GM12878 (cell line): ENCODE measurements around the gene BTG2.
A peak's percentile ranks its signal among the peaks of the same experiment; 100 is the strongest.

ENCODE experiments used
- CEBPB ChIP-seq, 2 experiments: fragments of 150-350 bp in 1 of 2; IDR thresholded peaks; 2 replicates each; pipeline ENCODE4 v1.6.1; 2012 to 2014; ENCODE audit warnings: low read depth in 2 of 2, low read length in 2 of 2, borderline replicate concordance in 1 of 2, inconsistent platforms in 1 of 2
- EZH2 ChIP-seq: IDR thresholded peaks from 2 replicates; pipeline ENCODE4 v1.6.1; 2012; ENCODE audit warnings: low read depth, mild to moderate bottlenecking, control low read depth, inconsistent platforms, low read length, borderline replicate concordance; ENCODE audit not compliant: control insufficient read depth
- HDAC2 ChIP-seq: fragments of 200-600 bp; sonication (generic); IDR thresholded peaks from 2 replicates; pipeline ENCODE4 v1.6.1; 2017
- YY1 ChIP-seq: IDR thresholded peaks from 2 replicates; pipeline ENCODE4 v1.6.1; 2011; ENCODE audit warnings: low read depth, mild to moderate bottlenecking, low read length
- ZNF274 ChIP-seq: IDR thresholded peaks from one replicate; pipeline ENCODE4 v1.8.0; 2011; ENCODE audit not compliant: insufficient read length, insufficient read depth
- TF ChIP-seq, protein P1 (sequence below): fragments of 450-650 bp; IDR thresholded peaks from 2 replicates; pipeline ENCODE4 v1.6.1; 2017; ENCODE audit warnings: mild to moderate bottlenecking
- TF ChIP-seq, protein P2 (sequence below), 3 experiments: IDR thresholded peaks in 2 of 3; conservative IDR thresholded peaks in 1 of 3; 2 replicates each; pipeline ENCODE4 v1.5.1; 2011; ENCODE audit warnings: low read depth in 3 of 3, low read length in 3 of 3, mild to moderate bottlenecking in 3 of 3, control low read depth in 2 of 3, moderate library complexity in 2 of 3, inconsistent platforms in 1 of 3, mixed read lengths in 1 of 3; ENCODE audit not compliant: control insufficient read depth in 2 of 3, insufficient read depth in 1 of 3; ENCODE audit errors: extremely low read depth in 1 of 3
- TF ChIP-seq, protein P3 (sequence below): fragments of 450-650 bp; formaldehyde crosslinking; IDR thresholded peaks from 2 replicates; pipeline ENCODE4 v1.4.0; 2022; ENCODE audit warnings: mild to moderate bottlenecking, moderate library complexity
- TF ChIP-seq, protein P4 (sequence below): IDR thresholded peaks from 2 replicates; pipeline ENCODE4 v1.6.1; 2012; ENCODE audit warnings: low read depth, low read length, improper control_type of control experiment

DNA sequence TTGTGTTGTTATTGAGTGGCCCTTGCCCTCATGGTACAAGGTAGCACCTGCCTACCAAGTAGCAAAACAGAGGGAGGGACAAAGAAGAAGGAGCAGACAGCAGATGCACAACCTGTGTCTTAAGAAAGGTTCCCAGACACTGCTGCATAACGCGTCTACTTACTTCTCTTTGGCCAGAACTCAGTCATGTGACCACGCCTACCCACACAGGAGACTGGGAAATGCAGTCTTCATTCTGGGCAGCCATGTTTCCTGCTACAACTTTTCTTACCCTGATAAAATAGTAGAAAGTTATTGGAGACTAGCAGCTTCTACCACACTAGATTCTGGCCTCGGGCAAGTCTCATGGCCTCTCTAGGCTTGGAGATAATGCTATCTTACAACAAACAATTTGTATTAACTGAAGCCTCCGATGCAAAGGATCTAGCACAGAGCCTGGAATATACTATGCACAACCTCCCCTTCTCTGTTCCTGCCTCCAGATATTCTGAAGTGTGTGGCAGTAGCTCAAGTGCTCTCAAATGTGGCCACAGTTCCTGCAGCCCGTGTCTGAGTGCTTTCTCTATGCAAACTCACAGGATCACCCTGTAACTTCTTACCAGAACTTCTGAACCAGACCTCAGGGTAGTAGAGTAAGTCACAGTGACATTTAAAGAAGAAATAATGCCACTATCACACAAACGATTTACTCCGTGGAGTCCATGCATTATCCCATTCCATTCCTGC lies 34.1 kb upstream of the BTG2 start:
- TF ChIP-seq, protein P1, sequence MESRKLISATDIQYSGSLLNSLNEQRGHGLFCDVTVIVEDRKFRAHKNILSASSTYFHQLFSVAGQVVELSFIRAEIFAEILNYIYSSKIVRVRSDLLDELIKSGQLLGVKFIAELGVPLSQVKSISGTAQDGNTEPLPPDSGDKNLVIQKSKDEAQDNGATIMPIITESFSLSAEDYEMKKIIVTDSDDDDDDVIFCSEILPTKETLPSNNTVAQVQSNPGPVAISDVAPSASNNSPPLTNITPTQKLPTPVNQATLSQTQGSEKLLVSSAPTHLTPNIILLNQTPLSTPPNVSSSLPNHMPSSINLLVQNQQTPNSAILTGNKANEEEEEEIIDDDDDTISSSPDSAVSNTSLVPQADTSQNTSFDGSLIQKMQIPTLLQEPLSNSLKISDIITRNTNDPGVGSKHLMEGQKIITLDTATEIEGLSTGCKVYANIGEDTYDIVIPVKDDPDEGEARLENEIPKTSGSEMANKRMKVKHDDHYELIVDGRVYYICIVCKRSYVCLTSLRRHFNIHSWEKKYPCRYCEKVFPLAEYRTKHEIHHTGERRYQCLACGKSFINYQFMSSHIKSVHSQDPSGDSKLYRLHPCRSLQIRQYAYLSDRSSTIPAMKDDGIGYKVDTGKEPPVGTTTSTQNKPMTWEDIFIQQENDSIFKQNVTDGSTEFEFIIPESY: no peak
- TF ChIP-seq, protein P2, sequence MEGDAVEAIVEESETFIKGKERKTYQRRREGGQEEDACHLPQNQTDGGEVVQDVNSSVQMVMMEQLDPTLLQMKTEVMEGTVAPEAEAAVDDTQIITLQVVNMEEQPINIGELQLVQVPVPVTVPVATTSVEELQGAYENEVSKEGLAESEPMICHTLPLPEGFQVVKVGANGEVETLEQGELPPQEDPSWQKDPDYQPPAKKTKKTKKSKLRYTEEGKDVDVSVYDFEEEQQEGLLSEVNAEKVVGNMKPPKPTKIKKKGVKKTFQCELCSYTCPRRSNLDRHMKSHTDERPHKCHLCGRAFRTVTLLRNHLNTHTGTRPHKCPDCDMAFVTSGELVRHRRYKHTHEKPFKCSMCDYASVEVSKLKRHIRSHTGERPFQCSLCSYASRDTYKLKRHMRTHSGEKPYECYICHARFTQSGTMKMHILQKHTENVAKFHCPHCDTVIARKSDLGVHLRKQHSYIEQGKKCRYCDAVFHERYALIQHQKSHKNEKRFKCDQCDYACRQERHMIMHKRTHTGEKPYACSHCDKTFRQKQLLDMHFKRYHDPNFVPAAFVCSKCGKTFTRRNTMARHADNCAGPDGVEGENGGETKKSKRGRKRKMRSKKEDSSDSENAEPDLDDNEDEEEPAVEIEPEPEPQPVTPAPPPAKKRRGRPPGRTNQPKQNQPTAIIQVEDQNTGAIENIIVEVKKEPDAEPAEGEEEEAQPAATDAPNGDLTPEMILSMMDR (IDR thresholded peaks at IDR 0.05 in 2 of 3, conservative IDR thresholded peaks at IDR 0.05 in 1 of 3; ENCODE audit: control insufficient read depth in 2 of 3, extremely low read depth in 1 of 3, insufficient read depth in 1 of 3, low read depth in 3 of 3, low read length in 3 of 3): no peak
- TF ChIP-seq HDAC2: no peak
- TF ChIP-seq, protein P3, sequence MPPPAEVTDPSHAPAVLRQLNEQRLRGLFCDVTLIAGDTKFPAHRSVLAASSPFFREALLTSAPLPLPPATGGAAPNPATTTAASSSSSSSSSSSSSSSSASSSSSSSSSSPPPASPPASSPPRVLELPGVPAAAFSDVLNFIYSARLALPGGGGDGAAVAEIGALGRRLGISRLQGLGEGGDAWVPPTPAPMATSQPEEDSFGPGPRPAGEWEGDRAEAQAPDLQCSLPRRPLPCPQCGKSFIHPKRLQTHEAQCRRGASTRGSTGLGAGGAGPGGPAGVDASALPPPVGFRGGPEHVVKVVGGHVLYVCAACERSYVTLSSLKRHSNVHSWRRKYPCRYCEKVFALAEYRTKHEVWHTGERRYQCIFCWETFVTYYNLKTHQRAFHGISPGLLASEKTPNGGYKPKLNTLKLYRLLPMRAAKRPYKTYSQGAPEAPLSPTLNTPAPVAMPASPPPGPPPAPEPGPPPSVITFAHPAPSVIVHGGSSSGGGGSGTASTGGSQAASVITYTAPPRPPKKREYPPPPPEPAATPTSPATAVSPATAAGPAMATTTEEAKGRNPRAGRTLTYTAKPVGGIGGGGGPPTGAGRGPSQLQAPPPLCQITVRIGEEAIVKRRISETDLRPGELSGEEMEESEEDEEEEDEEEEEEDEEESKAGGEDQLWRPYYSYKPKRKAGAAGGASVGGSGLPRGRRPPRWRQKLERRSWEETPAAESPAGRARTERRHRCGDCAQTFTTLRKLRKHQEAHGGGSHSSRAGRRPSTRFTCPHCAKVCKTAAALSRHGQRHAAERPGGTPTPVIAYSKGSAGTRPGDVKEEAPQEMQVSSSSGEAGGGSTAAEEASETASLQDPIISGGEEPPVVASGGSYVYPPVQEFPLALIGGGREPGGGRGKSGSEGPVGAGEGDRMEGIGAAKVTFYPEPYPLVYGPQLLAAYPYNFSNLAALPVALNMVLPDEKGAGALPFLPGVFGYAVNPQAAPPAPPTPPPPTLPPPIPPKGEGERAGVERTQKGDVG (CRISPR knock-in tag): no peak
- TF ChIP-seq CEBPB (IDR thresholded peaks at IDR 0.05; ENCODE audit: borderline replicate concordance in 1 of 2, low read depth in 2 of 2, low read length in 2 of 2): no peak
- peak; percentile 98 for TF ChIP-seq YY1
- TF ChIP-seq, protein P4, sequence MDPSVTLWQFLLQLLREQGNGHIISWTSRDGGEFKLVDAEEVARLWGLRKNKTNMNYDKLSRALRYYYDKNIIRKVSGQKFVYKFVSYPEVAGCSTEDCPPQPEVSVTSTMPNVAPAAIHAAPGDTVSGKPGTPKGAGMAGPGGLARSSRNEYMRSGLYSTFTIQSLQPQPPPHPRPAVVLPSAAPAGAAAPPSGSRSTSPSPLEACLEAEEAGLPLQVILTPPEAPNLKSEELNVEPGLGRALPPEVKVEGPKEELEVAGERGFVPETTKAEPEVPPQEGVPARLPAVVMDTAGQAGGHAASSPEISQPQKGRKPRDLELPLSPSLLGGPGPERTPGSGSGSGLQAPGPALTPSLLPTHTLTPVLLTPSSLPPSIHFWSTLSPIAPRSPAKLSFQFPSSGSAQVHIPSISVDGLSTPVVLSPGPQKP: no peak
- no peak for TF ChIP-seq ZNF274
- no peak for TF ChIP-seq EZH2
